Cardiac muscle cell (in vitro differentiated cells and primary cell): ENCODE data around the gene OAS1. TPM values are rescaled to one million over a fixed set of nuclear protein-coding genes. Genes with fewer than 3 reads are reported as not detected.

Experiments
- DNase-seq, 2 donors: peaks; one replicate each; pipeline versions ENCODE4 v3.0.0 to v3.0.0-alpha.2; 2010 to 2017; ENCODE audit warnings: low read depth in 1 of 2, low spot score in 1 of 2
- H3K27ac ChIP-seq: fragments of 200-600 bp; sonication (generic); 2 replicates; pipeline ENCODE4 v1.5.1; 2016
- H3K27me3 ChIP-seq: fragments of 200-600 bp; sonication (generic); 2 replicates; pipeline ENCODE4 v1.6.0; 2016; ENCODE audit warnings: control low read depth
- H3K36me3 ChIP-seq: fragments of 200-600 bp; sonication (generic); 2 replicates; pipeline ENCODE4 v1.5.1; 2016; ENCODE audit warnings: control low read depth
- H3K4me1 ChIP-seq: fragments of 200-600 bp; sonication (generic); 2 replicates; pipeline ENCODE4 v1.8.1; 2017; ENCODE audit warnings: low read depth, mild to moderate bottlenecking, mixed run types
- H3K4me3 ChIP-seq: fragments of 200-600 bp; sonication (generic); 2 replicates; pipeline ENCODE4 v1.5.1; 2016; ENCODE audit warnings: mild to moderate bottlenecking
- H3K9me3 ChIP-seq: fragments of 200-600 bp; sonication (generic); 2 replicates; pipeline ENCODE4 v1.5.1; 2017; ENCODE audit warnings: low read depth, mild to moderate bottlenecking, control low read depth
- polyA plus RNA-seq: library from polyadenylated mRNA; unstranded; fragments of >200 nt; fragmentation: Nextera tagmentation; extraction: Ambion mirVana; gene quantifications from 2 replicates; pipeline ENCODE4 v1.2.1, GENCODE V29; 2016
- total RNA-seq: library from RNA; depleted of rRNA; stranded (reverse); fragments of >200 nt; gene quantifications from 2 replicates; pipeline ENCODE4 v1.2.3, GENCODE V29; 2016
- TF ChIP-seq, protein P1 (sequence below): IDR thresholded peaks from 2 replicates; pipeline ENCODE4 v1.5.1; 2012; ENCODE audit warnings: low read depth, mild to moderate bottlenecking, low read length

The OAS1 gene
- total and polyA plus RNA-seq, 2 experiments from 2014 or later, result not detected

DNA sequence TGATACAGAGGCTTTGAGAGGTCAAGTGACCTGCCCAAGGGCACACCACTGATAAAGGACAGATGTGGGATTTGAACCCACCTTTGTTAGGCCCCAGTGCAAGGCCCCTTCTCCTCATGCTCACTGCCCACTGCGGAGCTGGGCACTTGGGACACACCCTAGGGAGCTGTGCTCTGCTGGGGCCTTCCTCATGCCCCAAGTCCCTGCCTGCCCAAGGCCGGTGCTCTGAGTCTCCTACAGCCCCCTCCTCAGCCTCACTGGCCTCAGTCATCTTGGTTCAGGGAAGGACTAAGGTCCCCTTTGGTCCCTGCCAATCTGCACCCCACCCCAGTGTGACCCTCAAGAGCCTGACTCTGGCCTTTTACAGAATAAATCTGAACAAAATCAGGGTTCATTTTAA lies 23.6 kb downstream of the OAS1 start:
- Histone ChIP-seq H3K9me3 (no peaks in the 10 kb centered on the region), H3K36me3 (no peaks in the 10 kb centered on the region), H3K4me1 (no peaks in the 10 kb centered on the region), H3K27me3 (no peaks in the 10 kb centered on the region), H3K27ac (no peak overlapping the region), H3K4me3 (no peak overlapping the region)
- no peak for DNase-seq
- TF ChIP-seq, protein P1, sequence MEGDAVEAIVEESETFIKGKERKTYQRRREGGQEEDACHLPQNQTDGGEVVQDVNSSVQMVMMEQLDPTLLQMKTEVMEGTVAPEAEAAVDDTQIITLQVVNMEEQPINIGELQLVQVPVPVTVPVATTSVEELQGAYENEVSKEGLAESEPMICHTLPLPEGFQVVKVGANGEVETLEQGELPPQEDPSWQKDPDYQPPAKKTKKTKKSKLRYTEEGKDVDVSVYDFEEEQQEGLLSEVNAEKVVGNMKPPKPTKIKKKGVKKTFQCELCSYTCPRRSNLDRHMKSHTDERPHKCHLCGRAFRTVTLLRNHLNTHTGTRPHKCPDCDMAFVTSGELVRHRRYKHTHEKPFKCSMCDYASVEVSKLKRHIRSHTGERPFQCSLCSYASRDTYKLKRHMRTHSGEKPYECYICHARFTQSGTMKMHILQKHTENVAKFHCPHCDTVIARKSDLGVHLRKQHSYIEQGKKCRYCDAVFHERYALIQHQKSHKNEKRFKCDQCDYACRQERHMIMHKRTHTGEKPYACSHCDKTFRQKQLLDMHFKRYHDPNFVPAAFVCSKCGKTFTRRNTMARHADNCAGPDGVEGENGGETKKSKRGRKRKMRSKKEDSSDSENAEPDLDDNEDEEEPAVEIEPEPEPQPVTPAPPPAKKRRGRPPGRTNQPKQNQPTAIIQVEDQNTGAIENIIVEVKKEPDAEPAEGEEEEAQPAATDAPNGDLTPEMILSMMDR, result no peak

GRCh38 chr12:112932485-112933128 lies 25.8 kb downstream of the OAS1 start:
- Histone ChIP-seq H3K27me3 (peaks cover 14% of the 10 kb centered on the region), H3K4me1 (no peaks in the 10 kb centered on the region), H3K27ac (no peak overlapping the region), H3K9me3 (no peaks in the 10 kb centered on the region), H3K4me3 (no peak overlapping the region), H3K36me3 (no peaks in the 10 kb centered on the region)
- DNase-seq, result no peak
- TF ChIP-seq, protein P1, result no peak

GRCh38 chr12:112933129-112933505 lies 26.4 kb downstream of the OAS1 start:
- H3K27ac ChIP-seq, result no peak overlapping the region
- peaks cover 19% of the 10 kb centered on the region for H3K27me3 ChIP-seq
- TF ChIP-seq, protein P1, result no peak
- H3K9me3 ChIP-seq, result no peaks in the 10 kb centered on the region
- H3K4me3 ChIP-seq, result no peak overlapping the region
- H3K4me1 ChIP-seq, result no peaks in the 10 kb centered on the region
- no peaks in the 10 kb centered on the region for H3K36me3 ChIP-seq
- no peak for DNase-seq

- H3K27me3 ChIP-seq, result peaks cover 44% of the 10 kb centered on the region
- no peak overlapping the region for H3K27ac ChIP-seq
- DNase-seq, result no peak
Measured at GRCh38 chr12:112936264-112936663, 29.5 kb downstream of the OAS1 start.

GRCh38 chr12:112936927-112937326 lies 30.2 kb downstream of the OAS1 start:
- TF ChIP-seq, protein P1, result no peak
- peaks cover 44% of the 10 kb centered on the region for H3K27me3 ChIP-seq
- peak in 1 of 2 donors; percentile 15 for DNase-seq
- H3K27ac ChIP-seq, result no peak overlapping the region
- H3K4me1 ChIP-seq, result no peaks in the 10 kb centered on the region
- no peaks in the 10 kb centered on the region for H3K9me3 ChIP-seq
- H3K36me3 ChIP-seq, result no peaks in the 10 kb centered on the region
- H3K4me3 ChIP-seq, result no peak overlapping the region

More at GRCh38 chr12:112936264-112936663, 29.5 kb downstream of the OAS1 start:
- H3K4me1 ChIP-seq, result no peaks in the 10 kb centered on the region
- no peaks in the 10 kb centered on the region for H3K36me3 ChIP-seq
- no peaks in the 10 kb centered on the region for H3K9me3 ChIP-seq
- H3K4me3 ChIP-seq, result no peak overlapping the region
- TF ChIP-seq, protein P1, result no peak
